Ascending aorta (tissue), 2 donors: ENCODE results near the gene ATXN10. TPM values are rescaled to one million over a fixed set of nuclear protein-coding genes. Genes with fewer than 3 reads are reported as not detected.
"Not testable (repeated sequence)": the region's sequence is repeated elsewhere in the genome, so short reads cannot be mapped to it uniquely, and the experiment has no call there.

Experiments used
- DNase-seq, 2 donors: peaks; one replicate each; pipeline ENCODE4 v3.0.0-alpha.2; 2019; ENCODE audit warnings: low spot score in 2 of 2
- H3K27ac ChIP-seq, 2 donors: fragments of 200-600 bp; sonication (generic); one replicate each; pipeline ENCODE4 v1.5.1; 2016 to 2017; ENCODE audit warnings: mild to moderate bottlenecking in 1 of 2
- H3K27me3 ChIP-seq: fragments of 200-600 bp; sonication (generic); one replicate; pipeline ENCODE4 v1.5.1; 2017
- H3K36me3 ChIP-seq, 2 donors: fragments of 200-600 bp; sonication (generic); one replicate each; pipeline ENCODE4 v1.5.1; 2016
- H3K4me1 ChIP-seq, 2 donors: fragments of 200-600 bp; sonication (generic); one replicate each; pipeline ENCODE4 v1.5.1; 2016 to 2017; ENCODE audit warnings: mild to moderate bottlenecking in 1 of 2
- H3K4me3 ChIP-seq, 2 donors: fragments of 200-600 bp; sonication (generic); one replicate each; pipeline ENCODE4 v1.5.1; 2016 to 2017; ENCODE audit warnings: mild to moderate bottlenecking in 1 of 2
- H3K9me3 ChIP-seq, 2 donors: fragments of 200-600 bp; sonication (generic); one replicate each; pipeline ENCODE4 v1.5.1; 2016
- intact Hi-C: fragments of 100-400 bp; cut with DNase I; formaldehyde crosslinking; loops from one replicate; pipeline ENCODE4 v1.15.1; 2023
- total RNA-seq: library from RNA; depleted of rRNA; stranded (reverse); fragments of >200 nt; gene quantifications from one replicate; pipeline ENCODE4 v1.1.0, GENCODE V29; 2016
- TF ChIP-seq, protein P1 (sequence below), 3 experiments: fragments of 200-600 bp in 2 of 3; fragments of 450-650 bp in 1 of 3; sonication (generic) in 2 of 3; IDR thresholded peaks; one replicate each; pipeline ENCODE4 v1.5.1; 2016 to 2019; ENCODE audit warnings: antibody characterized with exemption in 3 of 3, mild to moderate bottlenecking in 1 of 3, moderate library complexity in 1 of 3

Gene ATXN10
- total RNA-seq, 1 donor from 2014 or later: 82.1 TPM

DNA sequence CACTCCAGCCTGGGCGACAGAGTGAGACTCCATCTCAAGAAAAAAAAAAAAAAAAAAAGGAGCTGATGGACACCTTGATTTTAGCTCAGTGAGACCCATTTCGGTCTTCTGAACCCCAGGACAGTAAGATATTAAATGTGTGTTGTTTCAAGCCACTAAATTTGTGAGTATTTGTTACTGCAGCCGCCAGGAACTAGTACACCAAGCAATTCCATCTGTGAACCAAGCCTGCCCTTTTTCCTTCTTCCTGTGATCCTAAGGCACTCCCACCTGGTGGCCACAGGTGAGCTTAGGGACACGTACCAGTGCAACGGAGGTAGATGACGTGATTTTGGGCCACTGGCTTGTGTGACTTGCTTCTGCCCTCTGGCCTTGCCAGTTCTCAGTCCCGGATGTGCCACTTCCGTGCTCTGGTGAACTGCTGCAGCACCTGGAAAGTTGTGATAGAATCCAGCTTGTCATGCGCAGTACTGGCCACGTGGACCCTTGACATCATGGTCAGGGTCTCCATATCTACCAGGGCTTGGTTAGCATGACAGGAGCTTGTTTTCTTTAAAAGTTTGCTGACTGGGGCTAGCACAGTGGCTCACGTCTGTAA, 19.6 kb upstream of the ATXN10 start:
- H3K9me3 ChIP-seq: no peaks in the 10 kb centered on the region
- no peak for DNase-seq
- no peaks in the 10 kb centered on the region for H3K36me3 ChIP-seq
- intact Hi-C loops: no loop called here
- no peaks in the 10 kb centered on the region for H3K4me1 ChIP-seq
- TF ChIP-seq, protein P1, sequence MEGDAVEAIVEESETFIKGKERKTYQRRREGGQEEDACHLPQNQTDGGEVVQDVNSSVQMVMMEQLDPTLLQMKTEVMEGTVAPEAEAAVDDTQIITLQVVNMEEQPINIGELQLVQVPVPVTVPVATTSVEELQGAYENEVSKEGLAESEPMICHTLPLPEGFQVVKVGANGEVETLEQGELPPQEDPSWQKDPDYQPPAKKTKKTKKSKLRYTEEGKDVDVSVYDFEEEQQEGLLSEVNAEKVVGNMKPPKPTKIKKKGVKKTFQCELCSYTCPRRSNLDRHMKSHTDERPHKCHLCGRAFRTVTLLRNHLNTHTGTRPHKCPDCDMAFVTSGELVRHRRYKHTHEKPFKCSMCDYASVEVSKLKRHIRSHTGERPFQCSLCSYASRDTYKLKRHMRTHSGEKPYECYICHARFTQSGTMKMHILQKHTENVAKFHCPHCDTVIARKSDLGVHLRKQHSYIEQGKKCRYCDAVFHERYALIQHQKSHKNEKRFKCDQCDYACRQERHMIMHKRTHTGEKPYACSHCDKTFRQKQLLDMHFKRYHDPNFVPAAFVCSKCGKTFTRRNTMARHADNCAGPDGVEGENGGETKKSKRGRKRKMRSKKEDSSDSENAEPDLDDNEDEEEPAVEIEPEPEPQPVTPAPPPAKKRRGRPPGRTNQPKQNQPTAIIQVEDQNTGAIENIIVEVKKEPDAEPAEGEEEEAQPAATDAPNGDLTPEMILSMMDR (IDR thresholded peaks at IDR 0.05): no peak
- H3K27me3 ChIP-seq: no peaks in the 10 kb centered on the region
- H3K27ac ChIP-seq: no peak overlapping the region
- no peak overlapping the region for H3K4me3 ChIP-seq

DNA sequence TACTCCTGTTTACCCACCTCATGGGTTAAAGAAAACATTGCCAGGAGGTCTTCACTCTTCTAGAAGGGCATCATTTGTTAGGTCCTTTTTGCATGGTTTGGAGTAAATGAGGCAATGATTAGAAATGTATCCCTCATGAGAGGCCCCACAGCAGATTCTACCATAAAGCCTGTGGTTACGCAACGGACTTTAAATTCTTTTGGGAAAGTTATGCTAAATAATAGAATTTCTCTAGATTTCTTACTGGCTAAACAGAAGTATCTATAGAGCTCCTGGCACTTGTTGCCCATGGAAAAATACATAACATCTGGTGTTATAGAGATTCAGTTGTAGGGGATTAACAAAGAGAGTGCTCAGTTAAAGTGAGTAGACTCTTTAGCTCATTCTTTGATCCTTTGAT, 15.1 kb upstream of the ATXN10 start:
- Histone ChIP-seq H3K9me3 (peaks cover under 1 to 4% of the 10 kb centered on the region in 2 donors), H3K36me3 (no peaks in the 10 kb centered on the region), H3K4me3 (no peak overlapping the region), H3K27ac (no peak overlapping the region), H3K27me3 (no peaks in the 10 kb centered on the region), H3K4me1 (no peaks in the 10 kb centered on the region)
- no peak for DNase-seq
- intact Hi-C loops: no loop called here
- TF ChIP-seq, protein P1 (IDR thresholded peaks at IDR 0.05): no peak

DNA sequence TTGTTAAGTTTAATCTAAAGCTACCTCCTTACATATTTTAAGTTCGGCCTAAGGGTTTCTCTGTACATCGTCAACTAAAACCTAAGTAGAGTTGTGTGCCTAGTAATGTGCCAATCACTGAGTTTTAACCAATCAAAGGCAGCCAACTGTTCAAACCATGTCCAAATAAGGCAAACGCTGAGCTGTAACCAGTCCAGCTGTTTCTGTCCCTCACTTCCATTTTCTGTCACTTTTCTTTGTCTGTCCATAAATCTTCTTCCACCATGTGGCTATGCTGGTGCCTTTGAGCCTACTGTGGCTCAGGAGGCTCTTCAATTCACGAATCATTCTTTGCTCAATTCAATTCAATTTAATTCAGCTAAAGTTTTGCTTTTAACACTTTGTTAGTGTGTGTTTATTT, 13.9 kb upstream of the ATXN10 start:
- Histone ChIP-seq H3K36me3 (no peaks in the 10 kb centered on the region), H3K27me3 (no peaks in the 10 kb centered on the region), H3K4me3 (no peak overlapping the region), H3K4me1 (no peaks in the 10 kb centered on the region), H3K9me3 (peaks cover 9 to 16% of the 10 kb centered on the region in 2 donors), H3K27ac (no peak overlapping the region)
- TF ChIP-seq, protein P1 (IDR thresholded peaks at IDR 0.05): no peak
- intact Hi-C loops: no loop called here
- no peak for DNase-seq

DNA sequence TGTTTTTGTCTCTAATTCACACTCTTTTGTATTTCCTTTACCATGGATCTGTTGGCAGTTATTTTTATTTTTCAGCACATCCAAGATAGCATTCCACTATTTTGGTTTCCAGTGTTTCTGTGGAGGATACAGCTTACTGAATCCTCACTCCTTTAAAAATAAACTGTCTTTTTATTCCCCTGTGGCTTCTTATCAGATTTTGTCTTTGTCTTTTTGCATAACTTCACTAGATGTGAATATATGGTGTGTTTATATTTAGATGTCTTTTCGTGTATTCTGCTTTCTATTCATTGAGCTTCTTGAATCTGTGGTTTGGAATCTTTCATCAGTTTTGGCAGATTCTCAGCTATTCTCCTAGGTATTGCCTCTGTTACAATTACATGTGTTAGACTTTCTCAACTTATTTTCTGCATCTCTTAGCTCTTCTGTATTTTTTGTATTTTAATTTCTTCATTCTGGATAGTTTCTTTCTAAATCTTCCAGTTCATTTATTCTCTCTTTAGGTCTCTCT, 7.4 kb upstream of the ATXN10 start:
- intact Hi-C loops: no loop called here
- H3K4me1 ChIP-seq: no peaks in the 10 kb centered on the region
- no peak for DNase-seq
- TF ChIP-seq, protein P1 (IDR thresholded peaks at IDR 0.05): no peak
- H3K4me3 ChIP-seq: no peak overlapping the region
- no peaks in the 10 kb centered on the region for H3K36me3 ChIP-seq
- no peak overlapping the region for H3K27ac ChIP-seq
- H3K27me3 ChIP-seq: no peaks in the 10 kb centered on the region
- H3K9me3 ChIP-seq: peaks cover 25 to 51% of the 10 kb centered on the region in 2 donors

DNA sequence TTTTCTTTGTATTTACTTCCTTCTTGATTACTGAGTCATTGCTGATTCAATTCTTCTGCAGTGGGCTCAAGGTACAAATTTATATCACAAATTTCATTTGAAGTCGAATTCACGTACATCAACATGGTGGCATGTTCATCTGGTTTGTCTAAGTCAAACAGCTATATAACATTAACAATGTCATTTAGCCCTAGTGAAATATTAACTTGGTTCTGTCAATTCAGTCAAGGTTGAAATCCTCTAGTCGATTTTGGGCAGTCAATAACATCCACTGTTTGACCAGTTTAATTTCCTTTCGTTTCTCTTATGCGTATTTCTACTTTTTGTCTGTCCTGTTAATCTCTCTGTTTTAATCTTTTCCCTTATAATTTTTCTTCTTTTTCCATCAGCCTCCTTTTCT, 4.1 kb upstream of the ATXN10 start:
- Histone ChIP-seq H3K9me3 (peaks cover 16 to 37% of the 10 kb centered on the region in 2 donors), H3K27me3 (no peaks in the 10 kb centered on the region), H3K4me3 (no peak overlapping the region), H3K36me3 (no peaks in the 10 kb centered on the region), H3K27ac (no peak overlapping the region), H3K4me1 (peaks cover 0 to under 1% of the 10 kb centered on the region in 2 donors)
- DNase-seq: no peak
- TF ChIP-seq, protein P1 (IDR thresholded peaks at IDR 0.05): no peak
- intact Hi-C loops: no loop called here

DNA sequence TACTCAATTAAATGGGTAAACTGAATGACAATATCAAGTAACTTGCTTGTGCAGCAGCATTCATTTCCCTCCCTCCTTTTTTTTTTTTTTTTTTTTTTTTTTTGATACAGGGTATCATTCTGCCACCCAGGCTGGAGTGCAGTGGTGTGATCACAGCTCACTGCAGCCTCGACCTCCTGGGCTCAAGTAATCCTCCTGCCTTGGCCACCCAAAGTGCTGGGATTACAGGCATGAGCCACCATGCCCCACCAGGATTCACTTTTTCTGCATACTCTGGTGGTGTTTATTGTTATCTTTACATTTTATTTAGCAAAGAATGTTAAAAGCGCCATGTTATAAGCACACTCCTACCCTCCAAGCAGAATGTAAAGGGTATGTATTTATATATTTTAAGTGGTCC, 1.3 kb upstream of the ATXN10 start:
- Histone ChIP-seq H3K9me3 (peaks cover 0 to 10% of the 10 kb centered on the region in 2 donors), H3K4me1 (peaks cover 0 to 14% of the 10 kb centered on the region in 2 donors)
- H3K27me3 ChIP-seq, DNase-seq, H3K4me3 ChIP-seq, intact Hi-C loops, H3K36me3 ChIP-seq, H3K27ac ChIP-seq: not testable (repeated sequence)
